HL-60 (cell line): Measurements from ENCODE around the gene FOXO4.

Experiments
- GABPA ChIP-seq: IDR thresholded peaks from 2 replicates; pipeline ENCODE4 v1.6.1; 2012; ENCODE audit warnings: low read depth
- POLR2AphosphoS5 ChIP-seq: IDR thresholded peaks from 2 replicates; pipeline ENCODE4 v1.6.1; 2012; ENCODE audit warnings: low read depth
- TF ChIP-seq, protein P1 (sequence below): IDR thresholded peaks from one replicate; pipeline ENCODE4 v1.5.1; 2011; ENCODE audit warnings: low read length, control low read depth, inconsistent platforms; ENCODE audit not compliant: insufficient read depth
- TF ChIP-seq, protein P2 (sequence below): IDR thresholded peaks from 2 replicates; pipeline ENCODE4 v1.6.1; 2012; ENCODE audit warnings: low read depth; ENCODE audit not compliant: insufficient replicate concordance

DNA sequence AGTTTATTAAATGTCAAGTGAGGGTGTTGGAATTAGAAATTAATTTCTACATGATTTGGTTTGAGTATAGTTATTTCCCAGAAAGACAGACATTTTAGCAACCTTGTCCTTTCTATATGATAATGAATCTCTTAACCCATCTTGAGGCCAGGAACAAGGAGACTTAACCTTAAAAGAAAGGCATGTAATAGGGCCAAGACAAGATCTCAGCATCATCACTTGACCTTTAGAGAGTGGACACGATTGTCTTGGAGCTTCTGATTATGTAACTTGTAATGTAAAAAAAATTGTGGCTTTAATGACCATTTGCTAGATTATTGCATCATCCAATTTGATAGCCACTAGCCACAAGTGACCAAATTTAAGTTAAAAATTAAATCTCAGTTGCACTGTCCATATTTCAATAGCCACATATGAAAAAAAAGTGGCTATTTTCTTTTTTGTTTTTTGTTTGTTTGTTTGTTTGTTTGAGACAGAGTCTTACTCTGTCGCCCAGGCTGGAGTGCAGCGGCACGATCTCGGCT lies 13.5 kb upstream of the FOXO4 start:
- TF ChIP-seq, protein P1, sequence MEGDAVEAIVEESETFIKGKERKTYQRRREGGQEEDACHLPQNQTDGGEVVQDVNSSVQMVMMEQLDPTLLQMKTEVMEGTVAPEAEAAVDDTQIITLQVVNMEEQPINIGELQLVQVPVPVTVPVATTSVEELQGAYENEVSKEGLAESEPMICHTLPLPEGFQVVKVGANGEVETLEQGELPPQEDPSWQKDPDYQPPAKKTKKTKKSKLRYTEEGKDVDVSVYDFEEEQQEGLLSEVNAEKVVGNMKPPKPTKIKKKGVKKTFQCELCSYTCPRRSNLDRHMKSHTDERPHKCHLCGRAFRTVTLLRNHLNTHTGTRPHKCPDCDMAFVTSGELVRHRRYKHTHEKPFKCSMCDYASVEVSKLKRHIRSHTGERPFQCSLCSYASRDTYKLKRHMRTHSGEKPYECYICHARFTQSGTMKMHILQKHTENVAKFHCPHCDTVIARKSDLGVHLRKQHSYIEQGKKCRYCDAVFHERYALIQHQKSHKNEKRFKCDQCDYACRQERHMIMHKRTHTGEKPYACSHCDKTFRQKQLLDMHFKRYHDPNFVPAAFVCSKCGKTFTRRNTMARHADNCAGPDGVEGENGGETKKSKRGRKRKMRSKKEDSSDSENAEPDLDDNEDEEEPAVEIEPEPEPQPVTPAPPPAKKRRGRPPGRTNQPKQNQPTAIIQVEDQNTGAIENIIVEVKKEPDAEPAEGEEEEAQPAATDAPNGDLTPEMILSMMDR: no peak
- TF ChIP-seq POLR2AphosphoS5 (no peak), GABPA (no peak)
- TF ChIP-seq, protein P2, sequence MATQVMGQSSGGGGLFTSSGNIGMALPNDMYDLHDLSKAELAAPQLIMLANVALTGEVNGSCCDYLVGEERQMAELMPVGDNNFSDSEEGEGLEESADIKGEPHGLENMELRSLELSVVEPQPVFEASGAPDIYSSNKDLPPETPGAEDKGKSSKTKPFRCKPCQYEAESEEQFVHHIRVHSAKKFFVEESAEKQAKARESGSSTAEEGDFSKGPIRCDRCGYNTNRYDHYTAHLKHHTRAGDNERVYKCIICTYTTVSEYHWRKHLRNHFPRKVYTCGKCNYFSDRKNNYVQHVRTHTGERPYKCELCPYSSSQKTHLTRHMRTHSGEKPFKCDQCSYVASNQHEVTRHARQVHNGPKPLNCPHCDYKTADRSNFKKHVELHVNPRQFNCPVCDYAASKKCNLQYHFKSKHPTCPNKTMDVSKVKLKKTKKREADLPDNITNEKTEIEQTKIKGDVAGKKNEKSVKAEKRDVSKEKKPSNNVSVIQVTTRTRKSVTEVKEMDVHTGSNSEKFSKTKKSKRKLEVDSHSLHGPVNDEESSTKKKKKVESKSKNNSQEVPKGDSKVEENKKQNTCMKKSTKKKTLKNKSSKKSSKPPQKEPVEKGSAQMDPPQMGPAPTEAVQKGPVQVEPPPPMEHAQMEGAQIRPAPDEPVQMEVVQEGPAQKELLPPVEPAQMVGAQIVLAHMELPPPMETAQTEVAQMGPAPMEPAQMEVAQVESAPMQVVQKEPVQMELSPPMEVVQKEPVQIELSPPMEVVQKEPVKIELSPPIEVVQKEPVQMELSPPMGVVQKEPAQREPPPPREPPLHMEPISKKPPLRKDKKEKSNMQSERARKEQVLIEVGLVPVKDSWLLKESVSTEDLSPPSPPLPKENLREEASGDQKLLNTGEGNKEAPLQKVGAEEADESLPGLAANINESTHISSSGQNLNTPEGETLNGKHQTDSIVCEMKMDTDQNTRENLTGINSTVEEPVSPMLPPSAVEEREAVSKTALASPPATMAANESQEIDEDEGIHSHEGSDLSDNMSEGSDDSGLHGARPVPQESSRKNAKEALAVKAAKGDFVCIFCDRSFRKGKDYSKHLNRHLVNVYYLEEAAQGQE: no peak
